Smooth muscle cell (in vitro differentiated cells): Measurements from ENCODE around the gene PLXNA4. TPM values are rescaled to one million over a fixed set of nuclear protein-coding genes. Genes with fewer than 3 reads are reported as not detected.
"Not testable (repeated sequence)": the region's sequence is repeated elsewhere in the genome, so short reads cannot be mapped to it uniquely, and the experiment has no call there.

Source experiments
- DNase-seq: peaks from one replicate; lab custom pipeline; 2025; ENCODE audit not compliant: unreplicated experiment; lab: John Stamatoyannopoulos, UW
- H2AFZ ChIP-seq: fragments of 200-600 bp; sonication (generic); 2 replicates; pipeline ENCODE4 v1.6.0; 2016; ENCODE audit warnings: antibody characterized with exemption, low read depth, mild to moderate bottlenecking
- H3F3A ChIP-seq: fragments of 200-600 bp; sonication (generic); 2 replicates; pipeline ENCODE4 v1.6.0; 2017; ENCODE audit warnings: antibody characterized with exemption, low read depth
- H3K27ac ChIP-seq: fragments of 200-600 bp; sonication (generic); 2 replicates; pipeline ENCODE4 v1.5.1; 2016; ENCODE audit warnings: low read depth, mild to moderate bottlenecking
- H3K27me3 ChIP-seq: fragments of 200-600 bp; sonication (generic); 2 replicates; pipeline ENCODE4 v1.6.1; 2016; ENCODE audit warnings: low read depth, mild to moderate bottlenecking
- H3K36me3 ChIP-seq: fragments of 200-600 bp; sonication (generic); 2 replicates; pipeline ENCODE4 v1.5.1; 2016; ENCODE audit warnings: low read depth
- H3K4me1 ChIP-seq: fragments of 200-600 bp; sonication (generic); 2 replicates; pipeline ENCODE4 v1.5.1; 2016; ENCODE audit warnings: low read depth
- H3K4me2 ChIP-seq: fragments of 200-600 bp; sonication (generic); 2 replicates; pipeline ENCODE4 v1.6.0; 2016; ENCODE audit warnings: mild to moderate bottlenecking
- H3K4me3 ChIP-seq: fragments of 200-600 bp; sonication (generic); 2 replicates; pipeline ENCODE4 v1.5.1; 2016; ENCODE audit warnings: mild to moderate bottlenecking
- H3K79me2 ChIP-seq: fragments of 200-600 bp; sonication (generic); 2 replicates; pipeline ENCODE4 v1.6.0; 2016; ENCODE audit warnings: low read depth, mild to moderate bottlenecking
- H3K9ac ChIP-seq: fragments of 200-600 bp; sonication (generic); 2 replicates; pipeline ENCODE4 v1.6.0; 2016; ENCODE audit warnings: low read depth
- H3K9me3 ChIP-seq: fragments of 200-600 bp; sonication (generic); replicated peaks from 2 replicates; pipeline ENCODE4 v1.5.1; 2016; ENCODE audit warnings: low read depth
- H4K20me1 ChIP-seq: fragments of 200-600 bp; sonication (generic); 2 replicates; pipeline ENCODE4 v1.6.0; 2016; ENCODE audit warnings: low read depth
- WGBS: methylation state at CpG from one replicate; pipeline ENCODE4 v1.1.7; 2016; ENCODE audit warnings: low lambda C conversion rate; 5-methylcytosine and 5-hydroxymethylcytosine counted together
- polyA plus RNA-seq: library from polyadenylated mRNA; unstranded; fragments of >200 nt; fragmentation: Nextera tagmentation; extraction: Ambion mirVana; gene quantifications from 2 replicates; pipeline ENCODE4 v1.2.1, GENCODE V29; 2016
- total RNA-seq: library from RNA; depleted of rRNA; stranded (reverse); fragments of >200 nt; gene quantifications from 2 replicates; pipeline ENCODE4 v1.2.3, GENCODE V29; 2014
- TF ChIP-seq, protein P1 (sequence below): fragments of 200-600 bp; sonication (generic); IDR thresholded peaks from 2 replicates; pipeline ENCODE4 v1.5.1; 2017; ENCODE audit warnings: borderline replicate concordance, mild to moderate bottlenecking, antibody characterized with exemption; ENCODE audit not compliant: insufficient read depth, poor library complexity, severe bottlenecking

The PLXNA4 gene
- total and polyA plus RNA-seq, 2 experiments from 2014 or later, result 8.5 to 9.9 TPM

DNA sequence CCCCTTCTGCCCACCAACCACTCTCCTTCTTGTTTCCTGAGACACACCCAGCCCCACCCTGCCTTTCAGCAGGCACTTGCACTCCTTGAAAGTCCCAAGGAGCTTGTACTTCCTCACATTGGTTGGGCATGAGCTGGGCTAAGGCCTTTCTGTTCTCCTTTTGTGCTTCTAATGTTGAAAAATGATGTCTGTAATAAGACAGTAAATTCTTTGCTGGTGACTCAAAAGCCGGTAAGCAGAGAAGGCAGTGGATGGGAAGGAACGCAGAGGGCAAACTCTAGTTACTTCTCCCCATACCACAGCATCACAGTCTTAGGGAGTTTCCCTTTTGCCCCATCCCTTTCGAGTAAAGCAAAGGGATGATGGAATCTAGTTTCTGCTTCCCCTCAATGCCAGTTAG, 185.6 kb downstream of the PLXNA4 start:
- Histone ChIP-seq H3K4me2 (no peak overlapping the region), H3K4me3 (no peak overlapping the region), H3K27ac (peak overlapping the region; percentile 80), H3K9ac (no peak overlapping the region), H3K4me1 (no peaks in the 10 kb centered on the region), H3K9me3 (no peaks in the 10 kb centered on the region), H3K27me3 (no peaks in the 10 kb centered on the region), H3K79me2 (no peaks in the 10 kb centered on the region), H2AFZ (no peak overlapping the region), H3K36me3 (no peaks in the 10 kb centered on the region), H3F3A (no peaks in the 10 kb centered on the region), H4K20me1 (no peaks in the 10 kb centered on the region)
- DNase-seq, result no peak
- WGBS, result 22% methylated on average over 3 of the region's 3 CpGs
- TF ChIP-seq, protein P1, sequence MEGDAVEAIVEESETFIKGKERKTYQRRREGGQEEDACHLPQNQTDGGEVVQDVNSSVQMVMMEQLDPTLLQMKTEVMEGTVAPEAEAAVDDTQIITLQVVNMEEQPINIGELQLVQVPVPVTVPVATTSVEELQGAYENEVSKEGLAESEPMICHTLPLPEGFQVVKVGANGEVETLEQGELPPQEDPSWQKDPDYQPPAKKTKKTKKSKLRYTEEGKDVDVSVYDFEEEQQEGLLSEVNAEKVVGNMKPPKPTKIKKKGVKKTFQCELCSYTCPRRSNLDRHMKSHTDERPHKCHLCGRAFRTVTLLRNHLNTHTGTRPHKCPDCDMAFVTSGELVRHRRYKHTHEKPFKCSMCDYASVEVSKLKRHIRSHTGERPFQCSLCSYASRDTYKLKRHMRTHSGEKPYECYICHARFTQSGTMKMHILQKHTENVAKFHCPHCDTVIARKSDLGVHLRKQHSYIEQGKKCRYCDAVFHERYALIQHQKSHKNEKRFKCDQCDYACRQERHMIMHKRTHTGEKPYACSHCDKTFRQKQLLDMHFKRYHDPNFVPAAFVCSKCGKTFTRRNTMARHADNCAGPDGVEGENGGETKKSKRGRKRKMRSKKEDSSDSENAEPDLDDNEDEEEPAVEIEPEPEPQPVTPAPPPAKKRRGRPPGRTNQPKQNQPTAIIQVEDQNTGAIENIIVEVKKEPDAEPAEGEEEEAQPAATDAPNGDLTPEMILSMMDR, result no peak

DNA sequence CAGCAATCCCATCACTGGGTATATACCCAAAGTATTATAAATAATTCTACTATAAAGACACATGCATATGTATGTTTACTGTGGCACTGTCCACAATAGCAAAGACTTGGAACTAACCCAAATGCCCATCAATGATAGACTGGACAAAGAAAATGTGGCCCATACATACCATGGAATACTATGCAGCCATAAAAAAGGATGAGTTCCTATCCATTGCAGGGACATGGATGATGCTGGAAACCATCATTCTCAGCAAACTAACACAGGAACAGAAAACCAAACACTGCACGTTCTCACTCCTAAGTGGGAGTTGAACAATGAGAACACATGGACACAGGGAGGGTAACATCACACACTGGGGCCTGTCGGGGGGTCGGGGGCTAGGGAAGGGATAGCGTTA, 186.2 kb downstream of the PLXNA4 start:
- not testable (repeated sequence) for H3K9ac ChIP-seq, H4K20me1 ChIP-seq, H3K27me3 ChIP-seq, H3F3A ChIP-seq, H2AFZ ChIP-seq, H3K4me3 ChIP-seq, DNase-seq, H3K27ac ChIP-seq, H3K36me3 ChIP-seq, H3K9me3 ChIP-seq, H3K4me1 ChIP-seq, H3K79me2 ChIP-seq, H3K4me2 ChIP-seq
- WGBS, result 84% methylated on average over 4 of the region's 4 CpGs

DNA sequence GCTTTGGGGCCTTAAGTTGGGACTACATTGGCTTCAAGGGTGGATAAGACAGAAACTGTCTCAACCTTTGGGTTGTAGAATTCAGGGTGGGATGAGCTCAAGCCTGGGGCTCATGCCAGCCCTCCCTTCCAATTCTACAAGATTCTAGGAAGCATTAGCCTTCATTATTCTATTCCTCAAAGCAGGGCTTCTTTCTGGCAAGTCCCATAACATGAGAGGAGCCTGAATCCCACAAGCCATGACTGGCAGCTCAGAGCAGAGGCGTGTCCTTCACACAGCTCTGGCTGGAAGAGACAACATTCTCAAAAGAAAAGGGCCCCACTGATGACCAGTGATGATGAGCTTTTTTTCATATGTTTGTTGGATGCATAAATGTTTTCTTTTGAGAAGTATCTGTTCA, 187.6 kb downstream of the PLXNA4 start:
- Histone ChIP-seq H3K27ac (no peak overlapping the region), H3K4me1 (no peaks in the 10 kb centered on the region), H3K36me3 (no peaks in the 10 kb centered on the region), H3K27me3 (no peaks in the 10 kb centered on the region), H3K4me3 (no peak overlapping the region), H4K20me1 (no peaks in the 10 kb centered on the region), H3K9me3 (no peaks in the 10 kb centered on the region), H2AFZ (no peak overlapping the region), H3K9ac (no peak overlapping the region), H3K79me2 (no peaks in the 10 kb centered on the region), H3K4me2 (no peak overlapping the region), H3F3A (no peaks in the 10 kb centered on the region)
- TF ChIP-seq, protein P1, result no peak
- DNase-seq, result no peak
- WGBS, result 97% methylated on average over 1 of the region's 1 CpG

DNA sequence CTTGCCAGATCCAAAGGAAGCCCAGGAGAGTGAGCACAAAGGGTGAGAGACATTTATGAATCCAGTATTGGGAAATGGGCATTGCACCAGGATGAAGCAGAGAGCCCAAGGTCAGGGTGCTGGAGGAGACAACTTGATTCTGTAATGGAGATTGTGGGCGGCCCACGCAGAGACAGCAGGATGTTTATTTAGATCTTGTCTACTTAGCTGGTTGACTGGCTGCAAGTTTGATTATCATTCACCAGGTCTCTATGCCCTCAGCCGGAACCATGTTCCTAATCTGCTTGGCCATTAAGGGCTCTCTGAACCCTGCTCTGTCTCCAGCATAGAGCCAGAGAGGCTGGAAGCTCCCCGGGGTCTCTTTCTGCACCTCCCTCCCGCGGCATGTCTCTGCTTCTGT, 188.7 kb downstream of the PLXNA4 start:
- no peak overlapping the region for H3K4me2 ChIP-seq
- H3K27ac ChIP-seq, result no peak overlapping the region
- H3K9ac ChIP-seq, result no peak overlapping the region
- H3K4me1 ChIP-seq, result no peaks in the 10 kb centered on the region
- DNase-seq, result no peak
- no peaks in the 10 kb centered on the region for H3F3A ChIP-seq
- TF ChIP-seq, protein P1, result no peak
- H4K20me1 ChIP-seq, result no peaks in the 10 kb centered on the region
- H3K9me3 ChIP-seq, result no peaks in the 10 kb centered on the region
- H3K79me2 ChIP-seq, result no peaks in the 10 kb centered on the region
- H3K27me3 ChIP-seq, result no peaks in the 10 kb centered on the region
- no peak overlapping the region for H3K4me3 ChIP-seq
- no peaks in the 10 kb centered on the region for H3K36me3 ChIP-seq
- no peak overlapping the region for H2AFZ ChIP-seq
- 60% methylated on average over 6 of the region's 6 CpGs for WGBS
